ENCODE measurements around the gene SEMA3C.

DNA sequence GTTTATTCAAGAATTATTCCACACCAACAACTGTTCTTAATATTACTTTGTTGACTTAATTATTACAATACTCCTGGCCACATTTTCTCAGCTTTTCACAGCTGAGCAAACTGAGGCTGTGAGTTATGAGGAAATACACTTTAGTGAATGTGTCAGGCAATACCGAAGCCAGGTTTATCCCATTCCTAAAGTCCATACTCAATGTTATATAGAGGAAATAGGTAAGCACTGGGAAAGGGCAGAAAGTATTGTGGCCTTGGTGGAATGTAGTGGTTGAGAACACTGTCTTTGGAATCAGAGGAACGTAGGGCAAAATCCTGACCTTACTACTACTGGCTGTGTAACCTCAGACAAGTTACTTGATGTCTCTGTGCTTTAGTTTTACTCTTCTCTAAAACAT lies 169.6 kb downstream of the SEMA3C start:
- no peak for TF ChIP-seq POLR2A (IDR thresholded peaks at IDR 0.05)
- TF ChIP-seq, protein P1, sequence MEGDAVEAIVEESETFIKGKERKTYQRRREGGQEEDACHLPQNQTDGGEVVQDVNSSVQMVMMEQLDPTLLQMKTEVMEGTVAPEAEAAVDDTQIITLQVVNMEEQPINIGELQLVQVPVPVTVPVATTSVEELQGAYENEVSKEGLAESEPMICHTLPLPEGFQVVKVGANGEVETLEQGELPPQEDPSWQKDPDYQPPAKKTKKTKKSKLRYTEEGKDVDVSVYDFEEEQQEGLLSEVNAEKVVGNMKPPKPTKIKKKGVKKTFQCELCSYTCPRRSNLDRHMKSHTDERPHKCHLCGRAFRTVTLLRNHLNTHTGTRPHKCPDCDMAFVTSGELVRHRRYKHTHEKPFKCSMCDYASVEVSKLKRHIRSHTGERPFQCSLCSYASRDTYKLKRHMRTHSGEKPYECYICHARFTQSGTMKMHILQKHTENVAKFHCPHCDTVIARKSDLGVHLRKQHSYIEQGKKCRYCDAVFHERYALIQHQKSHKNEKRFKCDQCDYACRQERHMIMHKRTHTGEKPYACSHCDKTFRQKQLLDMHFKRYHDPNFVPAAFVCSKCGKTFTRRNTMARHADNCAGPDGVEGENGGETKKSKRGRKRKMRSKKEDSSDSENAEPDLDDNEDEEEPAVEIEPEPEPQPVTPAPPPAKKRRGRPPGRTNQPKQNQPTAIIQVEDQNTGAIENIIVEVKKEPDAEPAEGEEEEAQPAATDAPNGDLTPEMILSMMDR (IDR thresholded peaks at IDR 0.05) = no peak
- no peak for TF ChIP-seq POLR2AphosphoS5 (IDR thresholded peaks at IDR 0.05; ENCODE audit: insufficient read depth in 1 of 2, low read depth in 1 of 2)
